Suprapubic skin (tissue), 4 donors: ENCODE measurements around the gene DAGLA.

Experiments used
- POLR2A ChIP-seq, 2 donors: fragments of 450-650 bp; IDR thresholded peaks; one replicate each; pipeline ENCODE4 v1.6.1; 2017; ENCODE audit warnings: antibody characterized with exemption in 2 of 2, mild to moderate bottlenecking in 2 of 2, moderate library complexity in 2 of 2
- POLR2AphosphoS5 ChIP-seq, 3 donors: sonication (generic); formaldehyde crosslinking; IDR thresholded peaks; one replicate each; pipeline ENCODE4 v1.6.1; 2017; ENCODE audit warnings: antibody characterized with exemption in 3 of 3
- TF ChIP-seq, protein P1 (sequence below), 2 donors: fragments of 200-600 bp in 1 of 2; fragments of 450-650 bp in 1 of 2; sonication (generic) in 1 of 2; IDR thresholded peaks; one replicate each; pipeline ENCODE4 v1.5.1; 2016 to 2019; ENCODE audit warnings: antibody characterized with exemption in 2 of 2, mild to moderate bottlenecking in 1 of 2, moderate library complexity in 1 of 2

DNA sequence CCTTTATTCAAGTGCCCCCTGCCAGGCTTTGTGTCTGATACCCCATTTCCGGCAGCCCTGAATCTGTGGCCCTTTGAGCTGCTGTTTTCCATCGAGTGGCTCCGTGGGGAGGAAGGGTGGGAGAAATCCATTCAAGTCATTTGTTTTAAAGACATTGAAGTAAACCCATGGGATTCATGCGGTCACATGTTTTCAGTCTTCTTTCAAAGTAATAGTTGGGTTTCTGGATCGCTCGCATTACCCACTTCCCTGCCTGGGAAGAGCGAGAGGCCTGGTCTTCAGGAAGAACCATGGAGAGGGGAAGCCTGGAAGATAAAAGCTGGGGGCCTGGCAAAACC lies 14.4 kb downstream of the DAGLA start:
- TF ChIP-seq, protein P1, sequence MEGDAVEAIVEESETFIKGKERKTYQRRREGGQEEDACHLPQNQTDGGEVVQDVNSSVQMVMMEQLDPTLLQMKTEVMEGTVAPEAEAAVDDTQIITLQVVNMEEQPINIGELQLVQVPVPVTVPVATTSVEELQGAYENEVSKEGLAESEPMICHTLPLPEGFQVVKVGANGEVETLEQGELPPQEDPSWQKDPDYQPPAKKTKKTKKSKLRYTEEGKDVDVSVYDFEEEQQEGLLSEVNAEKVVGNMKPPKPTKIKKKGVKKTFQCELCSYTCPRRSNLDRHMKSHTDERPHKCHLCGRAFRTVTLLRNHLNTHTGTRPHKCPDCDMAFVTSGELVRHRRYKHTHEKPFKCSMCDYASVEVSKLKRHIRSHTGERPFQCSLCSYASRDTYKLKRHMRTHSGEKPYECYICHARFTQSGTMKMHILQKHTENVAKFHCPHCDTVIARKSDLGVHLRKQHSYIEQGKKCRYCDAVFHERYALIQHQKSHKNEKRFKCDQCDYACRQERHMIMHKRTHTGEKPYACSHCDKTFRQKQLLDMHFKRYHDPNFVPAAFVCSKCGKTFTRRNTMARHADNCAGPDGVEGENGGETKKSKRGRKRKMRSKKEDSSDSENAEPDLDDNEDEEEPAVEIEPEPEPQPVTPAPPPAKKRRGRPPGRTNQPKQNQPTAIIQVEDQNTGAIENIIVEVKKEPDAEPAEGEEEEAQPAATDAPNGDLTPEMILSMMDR (IDR thresholded peaks at IDR 0.05), result no peak
- TF ChIP-seq POLR2AphosphoS5 (IDR thresholded peaks at IDR 0.05) (no peak), POLR2A (IDR thresholded peaks at IDR 0.05) (no peak)
